ENCODE results near the gene TXNIP. TPM values are rescaled to one million over a fixed set of nuclear protein-coding genes. Genes with fewer than 3 reads are reported as not detected.

TXNIP gene
- polyA plus RNA-seq, 1 experiment = 212 TPM

DNA sequence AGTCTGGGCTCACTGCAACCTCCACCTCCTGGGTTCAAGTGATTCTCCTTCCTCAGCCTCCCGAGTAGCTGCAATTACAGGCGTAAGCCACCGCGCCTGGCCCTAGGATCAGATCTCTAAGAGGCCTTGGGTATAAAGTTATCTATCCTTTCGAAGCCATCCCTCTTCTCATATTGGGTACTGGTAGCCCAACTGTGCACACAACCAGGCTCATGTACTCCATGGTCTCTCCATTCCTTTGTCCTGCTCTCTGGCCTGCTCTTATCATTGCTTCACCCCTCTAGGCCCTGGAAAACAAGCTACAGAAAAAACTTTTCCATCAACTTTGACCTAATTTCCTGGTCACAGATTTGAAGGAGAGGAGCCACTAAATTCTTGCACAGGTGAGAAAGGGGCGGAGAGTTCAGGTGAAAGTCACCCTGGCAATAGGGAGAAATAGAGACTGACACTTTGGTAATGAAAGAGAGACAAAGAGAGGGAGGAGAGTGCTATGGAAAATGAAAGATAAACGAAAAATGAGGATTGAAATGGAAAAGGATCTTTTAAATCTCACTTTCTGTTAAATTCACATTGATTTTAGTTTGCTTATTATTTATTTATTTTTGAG, 6.0 kb downstream of the TXNIP start:
- no peak overlapping the region for H3K4me3 ChIP-seq (ENCODE audit: low read depth, low read length)
- H3K36me3 ChIP-seq (ENCODE audit: control insufficient read depth, insufficient read depth, low read length) = peaks cover 21% of the 10 kb centered on the region
- DNase-seq (ENCODE audit: low read depth) = no peak
- ChIA-PET POLR2A (interaction anchor here (0.5 to 1.4 kb wide), 3 partner anchors 9 to 47 kb away, joined by 3 to 9 read pairs (median 5); no protein-coding TSS in a partner anchor), CTCF (interaction anchor here (1.4 to 12.4 kb wide), 3 partner anchors 12 to 98 kb away, joined by 4 to 117 read pairs (median 5); no protein-coding TSS in a partner anchor)
- H3K27me3 ChIP-seq (ENCODE audit: control insufficient read depth, insufficient read depth, low read length) = no peaks in the 10 kb centered on the region
- TF ChIP-seq, protein P1, sequence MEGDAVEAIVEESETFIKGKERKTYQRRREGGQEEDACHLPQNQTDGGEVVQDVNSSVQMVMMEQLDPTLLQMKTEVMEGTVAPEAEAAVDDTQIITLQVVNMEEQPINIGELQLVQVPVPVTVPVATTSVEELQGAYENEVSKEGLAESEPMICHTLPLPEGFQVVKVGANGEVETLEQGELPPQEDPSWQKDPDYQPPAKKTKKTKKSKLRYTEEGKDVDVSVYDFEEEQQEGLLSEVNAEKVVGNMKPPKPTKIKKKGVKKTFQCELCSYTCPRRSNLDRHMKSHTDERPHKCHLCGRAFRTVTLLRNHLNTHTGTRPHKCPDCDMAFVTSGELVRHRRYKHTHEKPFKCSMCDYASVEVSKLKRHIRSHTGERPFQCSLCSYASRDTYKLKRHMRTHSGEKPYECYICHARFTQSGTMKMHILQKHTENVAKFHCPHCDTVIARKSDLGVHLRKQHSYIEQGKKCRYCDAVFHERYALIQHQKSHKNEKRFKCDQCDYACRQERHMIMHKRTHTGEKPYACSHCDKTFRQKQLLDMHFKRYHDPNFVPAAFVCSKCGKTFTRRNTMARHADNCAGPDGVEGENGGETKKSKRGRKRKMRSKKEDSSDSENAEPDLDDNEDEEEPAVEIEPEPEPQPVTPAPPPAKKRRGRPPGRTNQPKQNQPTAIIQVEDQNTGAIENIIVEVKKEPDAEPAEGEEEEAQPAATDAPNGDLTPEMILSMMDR (IDR thresholded peaks at IDR 0.05; ENCODE audit: insufficient read depth, low read depth, low read length) = no peak

DNA sequence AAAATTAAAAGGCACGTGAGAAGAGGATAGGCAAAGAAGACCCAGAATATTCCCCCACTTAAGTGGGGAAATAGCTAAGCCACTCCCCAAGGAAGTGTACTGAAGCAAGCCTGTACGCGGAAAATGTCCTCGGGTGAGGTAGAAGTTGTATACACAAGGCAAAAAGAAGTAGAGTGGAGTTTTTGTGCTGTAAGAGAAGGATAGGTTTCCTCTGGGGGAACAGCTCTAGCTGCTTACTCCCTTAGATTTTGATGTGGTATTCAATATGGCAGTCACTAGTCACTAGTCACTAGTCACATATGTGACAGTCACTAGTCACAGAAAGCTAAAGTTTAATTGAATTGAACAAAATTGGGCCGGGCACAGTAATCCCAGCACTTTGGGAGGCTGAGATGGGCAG, 7.6 kb downstream of the TXNIP start:
- Histone ChIP-seq H3K36me3 (ENCODE audit: control insufficient read depth, insufficient read depth, low read length) (peaks cover 13% of the 10 kb centered on the region), H3K4me3 (ENCODE audit: low read depth, low read length) (no peak overlapping the region), H3K27me3 (ENCODE audit: control insufficient read depth, insufficient read depth, low read length) (no peaks in the 10 kb centered on the region)
- TF ChIP-seq, protein P1 (IDR thresholded peaks at IDR 0.05; ENCODE audit: insufficient read depth, low read depth, low read length) = no peak
- ChIA-PET CTCF (interaction anchor here (0.9 to 12.4 kb wide), 3 partner anchors 11 to 143 kb away, joined by 3 to 117 read pairs (median 6); partner anchors contain the start of gene NUDT17), POLR2A (interaction anchor here (0.5 to 0.7 kb wide), 3 partner anchors 14 to 130 kb away, joined by 3 to 5 read pairs (median 3); no protein-coding TSS in a partner anchor)
- DNase-seq (ENCODE audit: low read depth) = no peak

DNA sequence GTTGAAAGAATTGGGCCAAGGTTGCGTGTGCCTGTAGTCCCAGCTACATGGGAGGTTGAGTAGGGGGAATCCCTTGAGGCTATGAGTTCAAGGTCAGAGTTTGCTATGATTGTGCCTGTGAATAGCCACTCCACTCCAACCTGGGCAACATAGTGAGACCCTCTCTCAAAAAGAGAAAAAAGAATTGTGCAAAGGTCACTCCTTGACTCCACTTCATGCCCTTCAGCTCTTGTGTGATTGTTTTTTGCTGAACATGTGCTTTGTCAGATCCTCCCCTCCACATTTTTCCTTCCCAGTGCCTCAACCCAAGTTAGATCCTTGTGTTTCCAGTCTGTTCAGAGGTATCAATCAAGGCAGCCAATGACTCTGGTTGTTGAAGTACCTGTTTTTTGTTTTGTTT, 8.5 kb downstream of the TXNIP start:
- TF ChIP-seq, protein P1 (IDR thresholded peaks at IDR 0.05; ENCODE audit: insufficient read depth, low read depth, low read length) = no peak
- peaks cover 5% of the 10 kb centered on the region for H3K36me3 ChIP-seq (ENCODE audit: control insufficient read depth, insufficient read depth, low read length)
- no peak overlapping the region for H3K4me3 ChIP-seq (ENCODE audit: low read depth, low read length)
- ChIA-PET POLR2A (interaction anchor here (0.6 kb wide), 1 partner anchor 28 kb away, joined by 3 read pairs; no protein-coding TSS in a partner anchor), CTCF (interaction anchor here (0.5 to 12.4 kb wide), 4 partner anchors 10 to 142 kb away, joined by 3 to 117 read pairs (median 5); partner anchors contain the start of genes ANKRD34A, NUDT17 and POLR3GL)
- no peaks in the 10 kb centered on the region for H3K27me3 ChIP-seq (ENCODE audit: control insufficient read depth, insufficient read depth, low read length)
- DNase-seq (ENCODE audit: low read depth) = no peak

DNA sequence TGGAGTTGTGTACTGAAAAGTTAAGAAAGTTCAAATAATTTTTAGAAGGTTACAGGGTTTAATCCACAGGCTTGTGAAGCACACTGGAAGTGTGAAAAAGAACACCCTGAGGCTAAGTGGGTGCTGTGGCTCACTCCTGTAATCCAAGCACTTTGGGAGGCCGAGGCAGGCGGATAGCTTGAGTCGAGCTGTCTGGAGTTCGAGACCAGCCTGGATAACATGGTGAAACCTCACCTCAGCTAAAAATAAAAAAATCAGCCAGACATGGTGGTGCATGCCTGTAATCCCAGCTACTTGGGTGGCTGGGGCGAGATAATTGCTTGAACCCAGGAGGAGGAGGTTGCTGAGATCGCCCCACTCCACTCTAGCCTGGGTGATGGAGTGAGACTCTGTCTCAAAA, 9.8 kb downstream of the TXNIP start:
- TF ChIP-seq, protein P1 (IDR thresholded peaks at IDR 0.05; ENCODE audit: insufficient read depth, low read depth, low read length) = no peak
- no peaks in the 10 kb centered on the region for H3K27me3 ChIP-seq (ENCODE audit: control insufficient read depth, insufficient read depth, low read length)
- POLR2A ChIA-PET = no interaction called here

More for the DNA sequence above, 9.8 kb downstream of the TXNIP start:
- Histone ChIP-seq H3K4me3 (ENCODE audit: low read depth, low read length) (no peak overlapping the region), H3K36me3 (ENCODE audit: control insufficient read depth, insufficient read depth, low read length) (no peaks in the 10 kb centered on the region)
- CTCF ChIA-PET = interaction anchor here (1.1 to 12.4 kb wide), 3 partner anchors 9 to 95 kb away, joined by 3 to 117 read pairs (median 3); partner anchors contain the start of genes ANKRD34A and POLR3GL
- no peak for DNase-seq (ENCODE audit: low read depth)
